GM18870 (cell line): ENCODE results near the gene LDLRAD4.

Experiments
- ATAC-seq: cut with Tn5 transposase; IDR thresholded peaks from one replicate; pipeline ENCODE4 v1.9.1; 2021; ENCODE audit warnings: moderate library complexity; ENCODE audit not compliant: unreplicated experiment

The LDLRAD4 gene

GRCh38 chr18:13201292-13201691 lies 17.3 kb upstream of the LDLRAD4 start:
- no peak for ATAC-seq

- no peak for ATAC-seq
These were observed 16.0 kb upstream of the LDLRAD4 start for GRCh38 chr18:13202571-13202970.

- ATAC-seq = no peak
These were observed 12.3 kb upstream of the LDLRAD4 start for GRCh38 chr18:13206301-13206700.

- ATAC-seq = no peak
These were observed 11.3 kb upstream of the LDLRAD4 start for GRCh38 chr18:13207294-13207693.

GRCh38 chr18:13211534-13211933 lies 7.0 kb upstream of the LDLRAD4 start:
- no peak for ATAC-seq

GRCh38 chr18:13213036-13213795 lies 5.3 kb upstream of the LDLRAD4 start:
- no peak for ATAC-seq

GRCh38 chr18:13214609-13215008 lies 4.0 kb upstream of the LDLRAD4 start:
- ATAC-seq = no peak

GRCh38 chr18:13216092-13216582 lies 2.4 kb upstream of the LDLRAD4 start:
- ATAC-seq = no peak

GRCh38 chr18:13216711-13217465 lies 1.7 kb upstream of the LDLRAD4 start:
- no peak for ATAC-seq

- ATAC-seq = no peak
These were observed 1.0 kb upstream of the LDLRAD4 start for GRCh38 chr18:13217466-13217961.

- ATAC-seq = no peak
These were observed 591 bp upstream of the LDLRAD4 start for GRCh38 chr18:13217971-13218367.

GRCh38 chr18:13218997-13219396 lies 437 bp downstream of the LDLRAD4 start:
- no peak for ATAC-seq

- ATAC-seq = no peak
These were observed 1.1 kb downstream of the LDLRAD4 start for GRCh38 chr18:13219593-13220159.

- no peak for ATAC-seq
These were observed 1.9 kb downstream of the LDLRAD4 start for GRCh38 chr18:13220361-13220991.

- no peak for ATAC-seq
These were observed 3.6 kb downstream of the LDLRAD4 start for GRCh38 chr18:13221869-13222855.

GRCh38 chr18:13222856-13223281 lies 4.3 kb downstream of the LDLRAD4 start:
- no peak for ATAC-seq

GRCh38 chr18:13223311-13224143 lies 5.0 kb downstream of the LDLRAD4 start:
- ATAC-seq = no peak

GRCh38 chr18:13225261-13225660 lies 6.7 kb downstream of the LDLRAD4 start:
- ATAC-seq = no peak

- ATAC-seq = no peak
These were observed 8.1 kb downstream of the LDLRAD4 start for GRCh38 chr18:13226533-13227144.
